Right ventricle myocardium inferior (tissue), 1 donor: ENCODE results near the gene JMJD1C. TPM values are rescaled to one million over a fixed set of nuclear protein-coding genes. Genes with fewer than 3 reads are reported as not detected.
A peak's percentile ranks its signal among the peaks of the same experiment; 100 is the strongest.

ENCODE experiments used
- ATAC-seq: fragments of 200-7000 bp; cut with Tn5 transposase; one replicate; pipeline ENCODE4 v1.9.1; 2020; ENCODE audit warnings: mild to moderate bottlenecking, moderate library complexity
- DNase-seq: peaks from one replicate; pipeline ENCODE4 v3.0.0; 2021; ENCODE audit errors: missing footprints
- intact Hi-C: fragments of 100-400 bp; cut with DNase I; formaldehyde crosslinking; loops from one replicate; pipeline ENCODE4 v1.11.0; 2022
- total RNA-seq: library from RNA; stranded (reverse); fragmentation: NEBNext Ultra II Directional; extraction: Animal tissue kit (Norgen Biotek cat#: 25700); gene quantifications from one replicate; pipeline ENCODE4 v1.2.1, GENCODE V29; 2021
- donor health status: DM: no; HTN: yes; CAD: no; lungs with severe emphysema.

JMJD1C gene
- total RNA-seq, 1 donor from 2014 or later = 38.1 TPM

DNA sequence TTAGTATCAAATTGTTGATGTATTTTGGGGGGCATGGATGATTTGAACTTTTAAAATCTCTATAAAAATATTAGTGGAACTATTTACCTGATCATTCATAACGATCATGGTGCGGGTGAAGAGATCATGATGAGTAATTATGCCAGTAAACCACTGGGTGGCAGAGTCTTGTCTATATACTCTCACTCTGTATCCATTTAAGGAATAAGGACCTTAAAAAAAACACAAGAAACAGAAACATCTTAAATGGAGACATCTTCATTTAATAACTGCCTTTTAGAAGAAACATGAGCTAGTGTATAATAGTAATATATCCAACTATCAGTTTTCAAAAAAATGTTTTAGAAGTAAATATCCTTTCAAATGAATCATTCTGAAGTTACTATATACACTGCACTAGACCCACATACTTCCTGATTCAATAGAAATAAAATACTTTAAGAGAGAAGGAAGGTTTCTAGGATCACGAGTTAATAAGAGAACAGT is 248.6 kb downstream of the JMJD1C start:
- DNase-seq (no peak), ATAC-seq (peak; percentile 86)
- intact Hi-C loops = loop anchor here (2.0 to 5.0 kb wide), 3 partner anchors 50 to 504 kb away; partner anchors contain the start of gene JMJD1C

DNA sequence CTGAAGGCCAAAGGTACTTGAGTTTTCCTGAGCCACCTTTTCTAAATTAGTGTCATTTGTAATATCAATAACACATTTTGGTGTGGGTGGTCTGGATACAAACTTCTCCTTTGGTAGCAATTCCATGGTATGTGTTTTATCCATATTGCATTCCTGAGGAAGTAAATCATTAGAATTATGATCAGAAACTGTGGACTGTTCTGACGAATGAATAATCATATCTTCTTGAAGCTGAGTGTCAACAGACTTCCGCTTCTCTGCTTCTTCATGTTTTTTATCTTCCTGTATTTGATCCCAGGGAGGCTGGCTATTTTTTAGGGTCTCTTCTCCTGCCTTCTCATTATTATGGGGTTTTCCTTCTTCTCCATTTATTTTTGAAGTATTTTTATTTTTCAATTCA is 251.2 kb downstream of the JMJD1C start:
- ATAC-seq (no peak), DNase-seq (no peak)
- intact Hi-C loops = loop anchor here (2.0 kb wide), 1 partner anchor 416 kb away; no protein-coding TSS in a partner anchor

DNA sequence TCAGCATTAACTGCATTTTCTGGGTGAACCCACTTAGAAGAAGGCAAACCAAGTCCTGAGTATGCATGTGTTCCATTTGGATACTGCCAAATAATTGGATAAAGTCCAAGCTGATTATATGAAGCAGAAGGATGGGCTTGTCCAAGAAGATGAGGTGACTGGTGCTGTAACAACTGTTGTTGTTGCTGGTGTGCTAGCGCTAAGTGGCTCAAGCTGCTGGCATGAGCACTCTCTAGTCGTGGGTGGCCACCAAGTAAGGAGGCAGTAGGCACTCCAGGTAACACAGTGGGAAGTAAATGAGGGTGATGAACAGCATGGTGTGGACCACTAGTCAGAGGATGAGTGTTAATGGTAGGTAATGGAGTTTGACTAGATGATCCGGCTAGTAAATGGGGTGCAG is 252.3 kb downstream of the JMJD1C start:
- ATAC-seq (no peak), DNase-seq (no peak)
- intact Hi-C loops = no loop called here

DNA sequence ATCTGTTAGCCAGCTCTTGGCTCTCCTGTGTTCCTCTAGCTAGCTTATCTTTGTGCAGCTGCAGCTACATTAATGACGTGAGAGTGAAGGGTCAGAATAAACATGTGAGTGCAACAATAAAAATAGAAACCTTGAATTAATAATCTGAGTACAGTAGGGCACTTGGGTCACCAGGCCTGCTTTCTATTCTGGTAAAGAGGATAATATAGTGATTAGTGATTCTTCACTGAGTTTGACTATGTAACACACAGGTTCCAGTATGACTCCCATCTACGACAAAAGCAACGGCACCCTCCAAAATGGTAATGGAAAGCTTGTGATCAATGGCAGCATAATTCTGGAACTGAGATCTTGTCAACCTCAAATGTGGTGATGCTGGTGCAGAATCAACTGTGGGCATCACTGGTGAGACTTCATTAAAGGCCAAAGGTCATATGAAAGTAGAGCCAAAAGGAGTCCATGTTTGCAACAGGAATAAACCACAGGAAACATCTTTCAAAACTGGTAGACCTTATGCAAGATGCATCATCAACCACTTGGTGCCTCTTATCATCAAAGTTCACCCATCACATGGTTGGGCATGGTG is 255.1 kb downstream of the JMJD1C start:
- intact Hi-C loops = no loop called here
- ATAC-seq = peak; percentile 43
- no peak for DNase-seq

DNA sequence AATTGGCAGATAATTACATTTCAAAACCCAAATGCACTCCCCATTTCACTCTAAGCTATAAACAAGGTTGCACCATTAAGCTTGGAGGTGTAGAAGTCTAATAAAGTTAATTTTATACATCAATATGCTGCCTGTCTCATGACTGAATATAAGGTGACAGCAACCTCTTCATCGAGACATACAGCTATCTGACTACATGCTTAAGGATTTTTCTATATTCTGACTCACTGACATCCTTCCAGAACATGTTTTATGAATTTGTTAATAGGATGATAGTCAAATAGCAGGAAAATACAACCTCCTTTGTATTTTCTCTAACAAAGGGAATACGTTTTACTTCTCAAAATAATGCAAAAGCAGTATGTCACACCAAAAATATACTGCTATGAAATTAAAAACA is 256.1 kb downstream of the JMJD1C start:
- ATAC-seq = no peak
- intact Hi-C loops = loop anchor here (5.0 kb wide), 2 partner anchors 313 to 508 kb away; partner anchors contain the start of gene REEP3
- DNase-seq = no peak

DNA sequence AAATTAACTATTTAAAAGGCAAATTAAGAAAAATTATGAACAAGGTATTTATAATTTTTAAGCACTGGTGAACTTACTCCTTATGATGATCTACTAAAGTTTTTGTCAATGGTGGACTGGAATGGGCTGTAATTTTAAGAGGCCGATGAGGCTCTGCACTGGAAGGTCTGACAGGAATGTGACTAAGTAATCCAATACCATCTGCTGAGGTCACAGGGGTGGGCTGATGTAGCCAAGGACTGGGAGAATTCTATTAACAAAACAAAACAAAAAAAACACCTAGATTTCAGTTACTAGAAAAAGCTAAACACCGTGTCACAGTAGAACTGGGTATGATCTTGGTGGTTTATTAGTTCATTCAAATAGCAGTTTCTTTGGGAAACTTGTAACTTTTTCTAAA is 256.8 kb downstream of the JMJD1C start:
- no peak for ATAC-seq
- DNase-seq = no peak
- intact Hi-C loops = loop anchor here (5.0 kb wide), 2 partner anchors 313 to 508 kb away; partner anchors contain the start of gene REEP3

DNA sequence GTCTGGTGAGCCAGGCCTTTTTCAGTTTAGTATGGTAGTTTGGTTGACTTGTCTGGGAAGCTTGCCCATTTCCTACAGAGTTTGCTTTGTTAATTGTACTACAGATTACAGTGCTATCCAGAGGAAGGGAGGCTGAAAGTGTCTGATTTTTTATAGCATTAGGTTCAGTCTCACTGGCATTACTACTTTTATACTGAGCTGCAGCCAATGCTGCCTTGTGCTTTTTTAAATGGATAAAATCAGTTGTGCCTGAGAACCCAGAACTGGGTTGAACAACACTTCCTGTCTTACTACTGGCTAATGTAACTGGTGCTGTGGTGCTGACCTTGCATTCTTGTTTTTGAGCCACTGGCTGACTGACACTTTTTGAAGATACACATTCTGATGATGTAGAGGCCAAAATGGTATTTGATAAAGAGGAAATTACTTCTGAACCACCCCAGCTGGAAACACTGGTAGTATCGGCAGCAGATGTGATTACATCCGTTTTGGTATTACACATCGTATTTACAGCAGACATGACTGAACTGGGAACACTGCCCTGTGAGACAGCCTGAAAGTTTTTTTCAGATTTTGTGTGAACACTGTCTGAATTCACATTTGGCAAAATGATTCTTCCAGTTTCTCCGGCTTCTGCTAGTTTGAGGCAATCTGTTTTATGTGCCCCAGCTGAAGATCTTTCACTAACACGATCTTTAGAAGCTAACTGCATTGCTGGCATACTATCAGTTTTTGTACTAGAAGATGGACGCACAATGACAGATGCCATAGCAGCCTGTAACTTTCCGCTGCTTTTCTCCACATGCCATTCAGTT is 258.6 kb downstream of the JMJD1C start:
- no peak for DNase-seq
- intact Hi-C loops = loop anchor here (5.0 kb wide), 2 partner anchors 315 to 510 kb away; partner anchors contain the start of gene REEP3
- ATAC-seq = peak; percentile 83

DNA sequence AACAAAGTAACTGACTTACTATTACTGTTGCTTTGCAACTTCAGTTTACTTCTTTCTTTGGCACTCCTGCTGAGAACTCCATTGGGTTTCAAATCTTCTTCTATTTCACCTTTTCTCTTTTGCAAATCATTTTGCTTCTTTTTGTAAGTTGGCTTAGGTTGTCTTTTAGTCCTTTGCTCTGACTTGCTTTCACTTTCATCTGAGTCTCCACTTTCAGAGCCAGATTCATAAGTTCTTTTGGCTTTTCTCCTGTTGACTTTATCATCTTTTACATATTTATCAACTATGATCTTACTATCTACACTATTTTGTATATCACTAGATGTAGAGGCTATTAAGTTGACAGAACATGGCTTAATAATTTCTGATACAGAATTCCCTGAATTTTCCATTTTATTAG is 259.2 kb downstream of the JMJD1C start:
- intact Hi-C loops = loop anchor here (5.0 kb wide), 2 partner anchors 316 to 511 kb away; partner anchors contain the start of gene REEP3
- ATAC-seq (no peak), DNase-seq (no peak)

DNA sequence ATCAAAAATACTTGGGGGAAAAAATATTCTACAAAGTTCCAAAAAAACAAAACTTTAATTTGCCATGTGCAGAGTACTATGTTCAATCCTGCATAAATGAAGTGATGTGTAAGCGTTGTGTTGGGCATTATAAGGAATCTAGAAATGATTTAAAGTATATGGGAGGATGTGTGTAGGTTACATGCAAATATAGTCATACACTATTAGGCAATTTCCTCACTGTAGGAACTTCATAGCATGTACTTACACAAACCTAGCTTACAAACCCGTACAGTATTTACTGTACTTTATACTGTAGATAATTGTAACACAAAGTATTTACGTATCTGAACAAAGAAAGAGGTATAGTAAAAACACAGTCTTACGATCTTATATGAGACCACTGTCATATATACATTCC is 260.4 kb downstream of the JMJD1C start:
- intact Hi-C loops = loop anchor here (5.0 kb wide), 2 partner anchors 317 to 512 kb away; partner anchors contain the start of gene REEP3
- ATAC-seq = no peak

DNA sequence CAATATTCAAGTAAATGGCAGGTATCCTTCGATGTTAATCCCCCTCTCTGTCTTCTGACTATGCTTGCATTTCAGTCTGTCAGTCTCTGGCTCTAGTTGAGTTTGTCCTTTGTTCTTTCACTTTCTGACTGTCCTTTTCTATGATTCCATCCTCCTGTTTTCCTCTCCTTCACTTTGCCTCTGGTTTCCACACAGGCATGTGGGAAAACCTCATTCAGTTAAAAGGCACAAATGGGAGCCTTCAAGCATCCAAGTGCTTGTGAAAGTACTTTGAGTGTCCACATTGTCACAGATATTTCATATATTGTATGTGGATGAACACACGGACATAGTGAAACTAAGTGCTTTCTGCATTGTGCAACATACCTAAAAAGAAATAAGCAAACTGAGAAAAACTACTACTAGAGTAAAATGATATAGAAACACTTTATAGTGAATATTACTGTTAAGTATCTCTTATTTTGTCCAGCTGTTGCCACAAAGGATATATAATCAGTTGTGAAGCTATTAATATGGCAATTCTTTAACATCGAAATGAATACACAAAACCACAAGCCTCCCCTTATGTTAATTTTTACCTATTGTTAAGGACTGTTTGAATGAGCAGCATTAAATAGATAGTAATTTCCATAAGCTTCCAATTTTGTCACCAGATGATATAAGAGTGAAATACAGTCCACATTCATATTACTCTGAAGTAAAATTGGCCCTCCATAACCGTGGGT is 260.9 kb downstream of the JMJD1C start:
- intact Hi-C loops = loop anchor here (5.0 kb wide), 2 partner anchors 317 to 512 kb away; partner anchors contain the start of gene REEP3
- ATAC-seq = no peak
- no peak for DNase-seq

More for the DNA sequence above, 260.4 kb downstream of the JMJD1C start:
- DNase-seq = no peak

DNA sequence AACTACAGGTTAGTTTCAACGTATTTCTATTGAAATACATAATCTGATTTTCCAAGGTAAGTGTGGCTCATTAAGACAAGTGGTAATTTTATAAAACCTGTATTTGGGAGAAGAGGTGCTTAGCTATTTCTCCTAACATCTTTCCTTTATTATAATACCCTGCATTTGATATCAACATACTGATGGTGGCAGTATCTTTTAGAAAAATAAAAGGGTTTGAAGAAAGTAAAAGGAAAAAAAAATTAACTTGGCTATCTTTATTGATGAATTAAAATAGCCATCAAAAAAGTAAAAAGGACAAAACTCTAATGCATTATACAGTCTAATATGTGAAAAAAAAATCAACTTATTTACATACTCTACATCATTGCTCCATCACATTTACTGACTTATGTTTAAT is 264.7 kb downstream of the JMJD1C start:
- intact Hi-C loops = no loop called here
- DNase-seq (no peak), ATAC-seq (no peak)

DNA sequence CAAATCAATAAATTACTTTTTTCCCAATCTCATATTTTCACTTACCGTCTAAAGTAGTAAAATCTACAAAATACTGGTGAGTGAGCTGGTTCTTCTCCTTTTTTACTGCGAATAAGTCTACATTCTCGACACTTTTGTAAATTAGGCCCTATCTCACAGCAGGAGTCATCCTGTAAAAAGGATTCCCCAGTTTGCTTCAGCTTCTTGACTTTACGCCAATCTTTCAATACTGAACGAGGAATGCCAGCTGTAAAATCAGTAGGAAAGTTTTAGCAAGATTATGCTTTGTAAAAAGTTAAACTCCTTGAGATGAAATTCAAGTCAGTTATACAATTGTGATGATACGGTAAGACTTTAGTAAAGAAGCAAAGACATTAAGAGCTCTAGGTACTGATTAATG is 265.3 kb downstream of the JMJD1C start:
- intact Hi-C loops = no loop called here
- DNase-seq (no peak), ATAC-seq (no peak)

DNA sequence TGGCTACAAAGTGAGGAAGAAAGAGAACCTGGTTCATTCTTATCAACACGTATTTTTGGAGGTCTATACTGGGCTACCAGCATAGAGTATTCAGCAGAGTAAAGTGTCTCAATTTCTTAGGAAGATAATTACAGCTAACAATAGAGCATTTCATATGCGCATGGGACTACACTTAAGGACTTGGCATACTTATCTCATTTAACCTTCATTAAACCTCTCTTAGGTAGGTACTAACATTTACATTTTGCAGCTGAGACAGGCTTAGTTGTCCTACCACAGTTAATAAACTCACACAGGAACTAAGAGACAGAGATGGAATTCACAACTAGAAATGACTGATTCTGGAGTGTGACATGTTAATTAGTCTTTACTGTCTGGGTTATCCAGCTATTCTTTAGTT is 266.1 kb downstream of the JMJD1C start:
- no peak for DNase-seq
- intact Hi-C loops = no loop called here
- ATAC-seq = no peak

DNA sequence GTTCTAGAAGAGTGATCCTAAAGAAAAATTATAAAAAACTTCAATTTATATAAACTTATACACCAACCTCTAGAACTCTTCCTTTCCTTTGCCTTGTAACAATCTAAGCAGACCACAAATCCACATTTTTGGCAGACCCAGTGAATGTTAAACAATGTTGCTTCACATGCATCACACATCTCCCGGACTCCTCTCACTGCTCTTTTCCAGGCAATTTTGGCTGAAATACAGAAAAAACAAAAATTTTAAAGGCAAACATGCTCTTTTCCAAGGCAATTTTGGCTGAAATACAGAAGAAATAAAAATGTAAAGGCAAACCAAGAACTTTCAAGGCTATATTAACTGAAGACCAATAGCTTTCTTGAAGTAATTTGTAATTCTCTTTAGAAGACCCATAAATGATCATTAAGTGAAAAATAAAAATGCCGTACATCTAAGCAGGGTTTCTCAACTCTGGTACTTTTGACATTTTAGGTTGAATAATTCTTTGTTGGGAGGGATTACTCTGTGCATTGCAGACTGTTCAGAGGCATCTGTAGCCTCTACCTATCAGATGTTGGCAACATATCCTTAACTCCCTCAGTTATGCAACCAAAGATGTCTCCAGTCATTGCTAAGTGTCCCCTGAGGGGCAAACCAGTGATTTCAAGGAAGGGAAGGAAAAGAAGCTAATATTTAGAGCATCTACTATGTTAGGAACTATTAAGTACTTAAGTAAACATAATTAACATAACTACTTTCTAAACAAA is 268.3 kb downstream of the JMJD1C start:
- peak; percentile 86 for ATAC-seq
- intact Hi-C loops = no loop called here

DNA sequence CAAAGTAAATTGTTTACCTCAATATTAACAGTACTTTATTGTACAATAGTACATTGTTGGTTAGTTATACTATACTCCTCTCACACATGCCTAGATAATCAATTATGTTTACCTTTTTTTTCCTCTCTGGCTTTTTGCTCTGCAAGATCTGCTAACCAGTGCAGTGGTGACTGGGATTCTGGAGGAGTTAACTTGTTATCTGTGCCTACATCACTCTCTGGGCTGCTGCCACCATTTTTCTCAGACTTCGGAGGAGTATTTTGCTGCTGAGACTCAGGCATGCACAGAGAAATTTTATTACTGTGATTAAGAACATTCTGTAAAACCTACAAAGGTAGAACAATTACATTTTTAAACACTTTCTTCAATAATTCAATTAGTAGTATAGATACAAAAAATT is 273.0 kb downstream of the JMJD1C start:
- ATAC-seq (no peak), DNase-seq (no peak)
- intact Hi-C loops = no loop called here

More for the DNA sequence above, 268.3 kb downstream of the JMJD1C start:
- DNase-seq = no peak

DNA sequence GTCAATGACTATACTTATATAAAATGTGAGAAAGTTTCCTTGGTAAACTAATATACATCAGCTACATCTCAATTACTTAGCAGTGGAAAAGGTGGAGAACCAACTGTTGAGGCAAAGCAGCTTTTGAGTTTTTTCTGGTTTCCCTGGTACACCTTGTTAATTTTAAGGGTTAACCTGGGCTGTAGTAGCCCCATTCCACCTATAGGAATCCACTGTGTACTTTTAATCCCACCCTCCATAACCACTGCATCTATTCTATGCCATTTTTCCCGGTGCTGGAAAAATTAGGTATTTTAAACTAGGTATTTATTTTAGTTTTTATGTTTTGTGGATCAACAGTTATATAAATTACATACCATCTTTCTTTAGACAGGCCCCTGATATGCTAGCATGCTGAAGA is 290.2 kb downstream of the JMJD1C start:
- intact Hi-C loops = no loop called here

DNA sequence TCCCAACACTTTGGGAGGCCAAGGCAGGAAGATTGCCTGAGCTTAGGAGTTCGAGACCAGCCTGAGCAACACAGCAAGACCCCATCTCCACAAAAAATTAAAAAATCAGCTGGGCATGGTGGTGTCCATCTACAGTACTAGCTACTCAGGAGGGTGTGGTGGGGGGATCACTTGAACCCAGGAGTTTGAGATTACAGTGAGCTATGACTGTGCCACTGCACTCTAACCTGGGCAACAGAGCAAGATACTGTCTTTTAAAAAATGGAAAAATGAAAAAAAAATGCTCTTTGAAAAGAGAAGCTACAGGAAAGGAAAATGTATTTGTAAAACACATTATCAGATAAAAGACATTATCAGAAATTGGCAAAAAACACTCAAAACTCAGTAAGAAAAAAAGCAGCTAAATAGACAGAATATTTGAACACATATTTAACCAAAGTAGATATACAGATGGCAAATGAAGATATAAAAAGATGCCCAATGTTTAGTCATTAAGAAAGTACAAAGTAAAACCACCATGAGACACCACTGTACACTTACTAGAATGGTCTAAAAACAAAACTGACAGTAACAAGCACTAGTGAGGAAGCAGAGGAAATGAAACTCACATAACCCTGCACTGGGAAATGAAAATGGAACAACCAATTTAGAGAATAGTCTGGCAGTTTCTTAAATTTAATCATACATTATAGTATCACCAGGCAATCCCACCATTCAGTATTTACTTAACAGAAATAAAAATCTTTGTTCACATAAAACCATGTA is 292.1 kb downstream of the JMJD1C start:
- intact Hi-C loops = no loop called here
- ATAC-seq = peak; percentile 43
- no peak for DNase-seq

More for the DNA sequence above, 290.2 kb downstream of the JMJD1C start:
- no peak for DNase-seq
- ATAC-seq = no peak

DNA sequence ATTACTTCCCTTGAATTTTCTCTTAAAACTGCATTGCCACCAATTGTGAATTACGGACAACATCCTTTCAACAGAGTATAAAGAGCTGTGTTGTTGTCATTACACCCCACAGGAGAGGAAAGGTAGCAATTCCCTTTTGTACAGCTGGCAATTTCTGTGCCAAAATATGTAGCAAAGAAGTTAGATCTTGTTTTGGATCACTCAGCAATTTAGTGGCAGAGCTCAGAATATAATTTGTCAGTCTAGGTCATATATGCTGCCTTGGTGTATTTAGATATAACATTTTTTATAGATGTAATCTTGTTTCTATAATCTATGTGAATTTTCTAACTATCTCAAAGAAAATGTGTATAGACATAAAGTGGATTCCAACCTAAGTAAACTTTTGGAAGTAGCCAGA is 293.9 kb downstream of the JMJD1C start:
- intact Hi-C loops = loop anchor here (2.0 kb wide), 1 partner anchor 459 kb away; no protein-coding TSS in a partner anchor
- DNase-seq = no peak
- no peak for ATAC-seq
